HG03060 (cell line): ENCODE measurements around the gene NT5C.

Experiments used
- ATAC-seq: cut with Tn5 transposase; IDR thresholded peaks from one replicate; pipeline ENCODE4 v1.9.1; 2021; ENCODE audit warnings: low read depth, moderate number of reproducible peaks; ENCODE audit not compliant: unreplicated experiment

NT5C gene

GRCh38 chr17:75124041-75124818, 7.3 kb downstream of the NT5C start:
- ATAC-seq = no peak

- ATAC-seq = no peak
Measured at GRCh38 chr17:75118307-75118706, 13.2 kb downstream of the NT5C start.

- ATAC-seq = no peak
Measured at GRCh38 chr17:75116737-75117136, 14.8 kb downstream of the NT5C start.

GRCh38 chr17:75115555-75115954, 16.0 kb downstream of the NT5C start:
- ATAC-seq = no peak

GRCh38 chr17:75114552-75115314, 16.8 kb downstream of the NT5C start:
- no peak for ATAC-seq

GRCh38 chr17:75113798-75114551, 17.6 kb downstream of the NT5C start:
- ATAC-seq = no peak

- no peak for ATAC-seq
Measured at GRCh38 chr17:75111777-75112335, 19.7 kb downstream of the NT5C start.

GRCh38 chr17:75110234-75110937, 21.2 kb downstream of the NT5C start:
- ATAC-seq = no peak

- ATAC-seq = peak; percentile 55
Measured at GRCh38 chr17:75109407-75110233, 21.9 kb downstream of the NT5C start, which contains the start of gene ARMC7. ARMC7 (plus strand) TSS chr17:75109969; CDS start chr17:75110289, 320 bp downstream.

GRCh38 chr17:75109046-75109406, 22.5 kb downstream of the NT5C start:
- no peak for ATAC-seq

GRCh38 chr17:75108193-75108592, 23.3 kb downstream of the NT5C start:
- no peak for ATAC-seq

- no peak for ATAC-seq
Measured at GRCh38 chr17:75105126-75106080, 26.1 kb downstream of the NT5C start.

GRCh38 chr17:75103601-75104554, 27.7 kb downstream of the NT5C start:
- ATAC-seq = no peak

- ATAC-seq = no peak
Measured at GRCh38 chr17:75102385-75102821, 29.1 kb downstream of the NT5C start.

GRCh38 chr17:75099881-75100595, 31.5 kb downstream of the NT5C start:
- no peak for ATAC-seq

GRCh38 chr17:75098861-75099260, 32.7 kb downstream of the NT5C start:
- ATAC-seq = no peak
